NCI-H1105 (cell line): Measurements from ENCODE around the gene BTG4.
A peak's percentile ranks its signal among the peaks of the same experiment; 100 is the strongest.

Experiments
- DNase-seq: peaks from one replicate; lab custom pipeline; 2025; lab: John Stamatoyannopoulos, UW

BTG4 gene

GRCh38 chr11:111537336-111537860 lies 25.2 kb upstream of the BTG4 start:
- DNase-seq, result no peak

- DNase-seq, result no peak
These were observed 23.1 kb upstream of the BTG4 start for GRCh38 chr11:111535281-111535680.

- no peak for DNase-seq
These were observed 20.2 kb upstream of the BTG4 start for GRCh38 chr11:111532365-111532709.

GRCh38 chr11:111531687-111532364 lies 19.6 kb upstream of the BTG4 start:
- DNase-seq, result no peak

GRCh38 chr11:111531136-111531535 lies 18.9 kb upstream of the BTG4 start:
- no peak for DNase-seq

GRCh38 chr11:111530091-111530490 lies 17.9 kb upstream of the BTG4 start:
- DNase-seq, result no peak

GRCh38 chr11:111528557-111528956 lies 16.4 kb upstream of the BTG4 start:
- DNase-seq, result no peak

GRCh38 chr11:111527279-111527678 lies 15.1 kb upstream of the BTG4 start:
- DNase-seq, result no peak

- no peak for DNase-seq
These were observed 14.3 kb upstream of the BTG4 start for GRCh38 chr11:111526501-111526900.

- no peak for DNase-seq
These were observed 13.3 kb upstream of the BTG4 start for GRCh38 chr11:111525456-111525855.

GRCh38 chr11:111524056-111524455 lies 11.9 kb upstream of the BTG4 start:
- DNase-seq, result no peak

- DNase-seq, result no peak
These were observed 11.2 kb upstream of the BTG4 start for GRCh38 chr11:111523343-111523742.

- no peak for DNase-seq
These were observed 10.2 kb upstream of the BTG4 start for GRCh38 chr11:111522426-111522825.

- no peak for DNase-seq
These were observed 8.9 kb upstream of the BTG4 start for GRCh38 chr11:111521135-111521534.

- DNase-seq, result no peak
These were observed 8.4 kb upstream of the BTG4 start for GRCh38 chr11:111520560-111520959.

GRCh38 chr11:111518668-111519067 lies 6.5 kb upstream of the BTG4 start:
- DNase-seq, result no peak

GRCh38 chr11:111515591-111515990 lies 3.4 kb upstream of the BTG4 start:
- no peak for DNase-seq

- DNase-seq, result no peak
These were observed 2.2 kb upstream of the BTG4 start, which contains the start of gene HOATZ for GRCh38 chr11:111514216-111515031. Gene HOATZ, plus strand, starts transcription at chr11:111514778. Its CDS starts 7 bp downstream, at chr11:111514785.

GRCh38 chr11:111513240-111513605 lies 1.0 kb upstream of the BTG4 start:
- DNase-seq, result peak; percentile 49

- DNase-seq, result no peak
These were observed 1.9 kb downstream of the BTG4 start for GRCh38 chr11:111510311-111510710.

GRCh38 chr11:111502611-111503010 lies 9.6 kb downstream of the BTG4 start:
- peak; percentile 14 for DNase-seq

- no peak for DNase-seq
These were observed 11.7 kb downstream of the BTG4 start for GRCh38 chr11:111500481-111500880.

GRCh38 chr11:111499483-111499882 lies 12.7 kb downstream of the BTG4 start:
- DNase-seq, result no peak
